Stomach smooth muscle (tissue), 2 donors: Measurements from ENCODE around the gene MCAM.

Experiments
- H3K27ac ChIP-seq: one replicate; pipeline ENCODE4 v1.7.0; 2013; ENCODE audit warnings: mild to moderate bottlenecking, low read length, inconsistent platforms
- H3K27me3 ChIP-seq, 2 donors: one replicate each; pipeline ENCODE4 v1.7.0; 2013; ENCODE audit warnings: low read length in 2 of 2; ENCODE audit not compliant: insufficient read depth in 2 of 2, control insufficient read depth in 1 of 2
- H3K36me3 ChIP-seq, 2 donors: one replicate each; pipeline ENCODE4 v1.7.0; 2013; ENCODE audit warnings: low read length in 2 of 2; ENCODE audit not compliant: control insufficient read depth in 2 of 2, insufficient read depth in 2 of 2
- H3K4me1 ChIP-seq: one replicate; pipeline ENCODE4 v1.7.0; 2013; ENCODE audit warnings: low read length; ENCODE audit not compliant: control insufficient read depth, insufficient read depth
- H3K4me3 ChIP-seq, 2 donors: one replicate each; pipeline ENCODE4 v1.7.0; 2013; ENCODE audit warnings: low read length in 2 of 2
- H3K9ac ChIP-seq, 2 donors: one replicate each; pipeline ENCODE4 v1.7.0; 2013; ENCODE audit warnings: low read length in 2 of 2, mild to moderate bottlenecking in 1 of 2
- H3K9me3 ChIP-seq, 2 donors: one replicate each; pipeline ENCODE4 v1.7.0; 2013; ENCODE audit warnings: low read length in 2 of 2; ENCODE audit not compliant: control insufficient read depth in 2 of 2
- donor health status: healthy.
- donor health status: Pancreatic carcinoma.

The MCAM gene

DNA sequence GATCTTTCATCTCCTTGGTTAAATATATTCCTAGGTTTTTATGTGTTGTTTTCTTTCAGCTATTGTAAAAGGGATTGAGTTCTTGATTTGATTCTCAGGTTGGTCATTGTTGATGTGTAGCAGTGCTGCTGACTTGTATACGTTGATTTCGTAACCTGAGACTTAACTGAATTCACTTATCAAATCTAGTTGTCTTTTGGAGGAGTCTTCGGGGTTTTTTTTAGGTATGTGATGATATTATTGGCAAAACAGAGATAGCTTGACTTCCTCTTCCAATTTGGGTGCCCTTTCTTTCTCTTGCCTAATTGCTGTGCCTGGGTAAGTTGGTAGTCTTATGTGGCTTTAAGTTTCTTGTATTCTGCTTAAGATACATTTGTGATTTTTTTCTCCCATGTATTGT, 57.9 kb downstream of the MCAM start:
- Histone ChIP-seq H3K4me1 (no peaks in the 10 kb centered on the region), H3K36me3 (peaks cover 0 to 4% of the 10 kb centered on the region in 2 donors), H3K27ac (no peak overlapping the region), H3K27me3 (no peaks in the 10 kb centered on the region), H3K9ac (no peak overlapping the region), H3K4me3 (no peak overlapping the region), H3K9me3 (no peaks in the 10 kb centered on the region)
